Measurements from ENCODE around the gene SAE1.

SAE1 gene

DNA sequence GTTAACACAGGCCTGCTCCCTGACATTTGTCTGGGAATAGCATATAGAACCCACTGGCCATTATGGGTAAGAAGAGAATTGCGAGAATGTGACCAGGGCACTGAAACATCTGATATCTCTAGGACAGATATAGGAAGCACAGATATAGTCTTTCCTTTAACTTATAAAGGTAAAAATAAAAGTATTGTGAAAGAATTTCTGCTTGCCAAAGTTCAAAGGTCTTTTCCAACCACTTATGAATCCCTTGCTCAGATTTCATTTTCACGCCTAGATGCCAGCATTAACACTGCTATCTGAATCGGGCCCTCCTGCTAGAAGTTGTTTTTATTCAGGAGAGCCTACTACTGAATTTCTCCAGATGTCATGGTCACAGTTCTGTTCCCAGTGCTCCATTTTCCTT lies 72.6 kb downstream of the SAE1 start:
- no peak overlapping the region for H3K27ac Mint-ChIP-seq
- H3K9me3 Mint-ChIP-seq = no peaks in the 10 kb centered on the region
- H3K36me3 Mint-ChIP-seq (ENCODE audit: low read depth) = peaks cover 88% of the 10 kb centered on the region
- H3K4me1 Mint-ChIP-seq (ENCODE audit: low read depth) = no peaks in the 10 kb centered on the region
- intact Hi-C loops (cut with micrococcal nuclease) = no loop called here
- H3K4me3 Mint-ChIP-seq = no peak overlapping the region
- no peaks in the 10 kb centered on the region for H3K27me3 Mint-ChIP-seq

DNA sequence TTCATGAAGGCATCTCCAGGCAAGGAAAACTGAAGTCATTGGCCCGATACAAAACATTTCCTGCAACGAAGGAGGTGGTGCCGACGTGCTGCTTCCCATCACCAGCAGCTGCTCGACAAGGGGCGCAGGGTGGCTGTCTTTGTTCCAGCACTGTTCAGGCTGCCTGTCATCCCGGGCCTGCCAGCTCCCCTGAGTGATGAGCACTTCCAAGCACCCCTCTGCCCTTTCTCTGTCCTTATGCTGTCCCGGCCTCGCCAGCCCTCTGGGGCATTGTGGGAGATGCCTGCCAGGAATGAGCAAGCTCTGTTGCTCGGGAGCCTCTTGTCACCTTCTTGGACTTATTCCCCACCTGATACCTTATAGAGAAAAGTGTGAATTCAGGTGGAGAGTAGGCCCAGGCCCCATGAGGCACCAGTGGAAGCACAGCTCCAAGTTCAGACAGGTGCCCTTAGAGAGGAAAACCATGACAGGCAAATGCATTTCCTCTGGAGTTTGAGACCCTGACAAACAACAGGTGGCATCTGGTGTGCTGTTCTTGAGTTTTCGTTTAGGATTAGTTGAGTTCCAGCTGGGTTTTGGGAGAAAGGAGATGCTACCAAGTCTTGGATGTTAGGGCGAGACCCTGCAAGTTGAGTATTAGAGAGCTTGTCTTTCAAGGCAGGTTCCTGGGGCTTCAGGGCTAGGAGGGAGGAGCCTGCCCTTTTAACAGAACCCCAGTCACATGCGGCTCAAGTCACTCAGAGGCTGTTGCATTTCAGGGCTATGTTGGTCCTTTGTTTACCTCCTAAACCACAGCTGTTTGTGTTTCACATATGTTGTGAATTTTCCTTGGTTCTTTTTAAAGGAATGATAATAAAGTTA lies 78.9 kb downstream of the SAE1 start:
- Mint-ChIP-seq H3K27me3 (no peaks in the 10 kb centered on the region), H3K4me1 (ENCODE audit: low read depth) (peaks cover 10% of the 10 kb centered on the region), H3K36me3 (ENCODE audit: low read depth) (peaks cover 65% of the 10 kb centered on the region), H3K9me3 (no peaks in the 10 kb centered on the region), H3K4me3 (no peak overlapping the region), H3K27ac (no peak overlapping the region)
- intact Hi-C loops (cut with micrococcal nuclease) = loop anchor here (1.0 to 2.0 kb wide), 2 partner anchors 35 to 61 kb away; no protein-coding TSS in a partner anchor

DNA sequence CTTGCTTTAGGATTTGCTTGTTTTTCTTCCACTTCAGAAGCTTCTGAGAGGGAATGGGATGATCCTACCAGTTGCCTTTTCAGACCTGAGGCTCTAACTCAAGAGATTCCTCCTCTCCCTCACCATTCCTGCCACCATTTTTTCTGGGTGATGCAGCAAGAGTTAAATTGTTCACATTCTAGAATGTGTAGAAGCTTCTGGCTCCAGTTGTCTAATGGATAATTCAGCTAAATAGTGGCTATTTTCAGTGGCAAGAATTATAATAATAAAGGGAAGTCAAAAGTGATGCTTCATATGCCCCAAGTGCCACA lies 79.5 kb downstream of the SAE1 start:
- intact Hi-C loops (cut with micrococcal nuclease) = loop anchor here (1.0 to 2.0 kb wide), 2 partner anchors 34 to 61 kb away; no protein-coding TSS in a partner anchor
- no peaks in the 10 kb centered on the region for H3K27me3 Mint-ChIP-seq
- peaks cover 10% of the 10 kb centered on the region for H3K4me1 Mint-ChIP-seq (ENCODE audit: low read depth)
- H3K4me3 Mint-ChIP-seq = no peak overlapping the region
- H3K9me3 Mint-ChIP-seq = no peaks in the 10 kb centered on the region
- H3K36me3 Mint-ChIP-seq (ENCODE audit: low read depth) = peaks cover 59% of the 10 kb centered on the region
- H3K27ac Mint-ChIP-seq = peak overlapping the region; percentile 62

DNA sequence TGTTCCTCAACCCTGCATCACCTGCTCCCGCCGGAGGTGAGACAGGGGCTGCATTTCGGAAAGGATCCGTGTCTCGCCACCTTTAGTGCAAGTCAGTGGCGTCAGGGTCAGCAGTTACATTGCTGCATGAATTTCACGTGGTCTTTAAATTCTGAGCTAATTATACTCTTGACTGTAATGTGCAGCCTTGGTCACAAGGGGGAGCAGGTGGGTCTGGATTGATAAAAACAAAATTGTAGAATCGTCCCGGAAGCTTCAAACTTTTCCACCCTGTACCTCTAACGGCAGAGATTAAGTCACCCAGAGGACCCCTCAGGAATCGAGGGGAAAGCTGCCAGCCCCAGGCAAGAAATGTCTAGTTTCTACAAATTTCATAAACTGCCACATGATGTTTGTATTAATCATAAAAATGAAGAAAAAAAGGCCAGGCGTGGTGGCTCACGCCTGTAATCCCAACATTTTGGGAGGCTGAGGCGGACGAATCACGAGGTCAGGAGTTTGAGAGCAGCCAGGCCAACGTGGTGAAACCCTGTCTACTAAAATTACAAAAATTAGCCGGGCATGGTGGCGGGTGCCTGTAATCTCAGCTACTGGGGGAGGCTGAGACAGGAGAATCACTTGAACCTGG lies 80.2 kb downstream of the SAE1 start:
- H3K9me3 Mint-ChIP-seq = no peaks in the 10 kb centered on the region
- peak overlapping the region; percentile 62 for H3K27ac Mint-ChIP-seq
- H3K4me1 Mint-ChIP-seq (ENCODE audit: low read depth) = peaks cover 10% of the 10 kb centered on the region
- peaks cover 53% of the 10 kb centered on the region for H3K36me3 Mint-ChIP-seq (ENCODE audit: low read depth)
- H3K4me3 Mint-ChIP-seq = no peak overlapping the region
- intact Hi-C loops (cut with micrococcal nuclease) = loop anchor here (1.0 to 2.0 kb wide), 2 partner anchors 33 to 62 kb away; no protein-coding TSS in a partner anchor
- no peaks in the 10 kb centered on the region for H3K27me3 Mint-ChIP-seq

DNA sequence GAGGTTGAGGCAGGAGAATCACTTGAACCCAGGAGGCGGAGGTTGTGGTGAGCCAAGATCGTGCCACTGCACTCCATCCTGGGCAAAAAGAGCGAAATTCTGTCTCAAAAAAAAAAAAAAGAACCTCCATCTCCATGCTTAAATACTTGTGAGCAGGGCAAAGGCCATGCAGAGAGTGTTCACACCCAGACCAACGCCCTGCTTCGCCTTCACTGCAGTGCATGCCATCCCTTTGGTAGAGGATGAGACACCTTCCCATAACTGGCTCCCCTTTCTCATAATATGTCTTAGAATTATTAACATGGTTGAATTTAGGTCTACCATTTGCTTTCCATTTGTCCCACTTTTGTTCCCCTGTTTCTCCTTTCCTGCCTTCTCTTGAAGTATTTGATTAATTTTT lies 84.9 kb downstream of the SAE1 start:
- no peak overlapping the region for H3K27ac Mint-ChIP-seq
- no peak overlapping the region for H3K4me3 Mint-ChIP-seq
- H3K9me3 Mint-ChIP-seq = no peaks in the 10 kb centered on the region
- peaks cover 3% of the 10 kb centered on the region for H3K27me3 Mint-ChIP-seq
- intact Hi-C loops (cut with micrococcal nuclease) = no loop called here
- H3K4me1 Mint-ChIP-seq (ENCODE audit: low read depth) = peaks cover 6% of the 10 kb centered on the region
- peaks cover 14% of the 10 kb centered on the region for H3K36me3 Mint-ChIP-seq (ENCODE audit: low read depth)

DNA sequence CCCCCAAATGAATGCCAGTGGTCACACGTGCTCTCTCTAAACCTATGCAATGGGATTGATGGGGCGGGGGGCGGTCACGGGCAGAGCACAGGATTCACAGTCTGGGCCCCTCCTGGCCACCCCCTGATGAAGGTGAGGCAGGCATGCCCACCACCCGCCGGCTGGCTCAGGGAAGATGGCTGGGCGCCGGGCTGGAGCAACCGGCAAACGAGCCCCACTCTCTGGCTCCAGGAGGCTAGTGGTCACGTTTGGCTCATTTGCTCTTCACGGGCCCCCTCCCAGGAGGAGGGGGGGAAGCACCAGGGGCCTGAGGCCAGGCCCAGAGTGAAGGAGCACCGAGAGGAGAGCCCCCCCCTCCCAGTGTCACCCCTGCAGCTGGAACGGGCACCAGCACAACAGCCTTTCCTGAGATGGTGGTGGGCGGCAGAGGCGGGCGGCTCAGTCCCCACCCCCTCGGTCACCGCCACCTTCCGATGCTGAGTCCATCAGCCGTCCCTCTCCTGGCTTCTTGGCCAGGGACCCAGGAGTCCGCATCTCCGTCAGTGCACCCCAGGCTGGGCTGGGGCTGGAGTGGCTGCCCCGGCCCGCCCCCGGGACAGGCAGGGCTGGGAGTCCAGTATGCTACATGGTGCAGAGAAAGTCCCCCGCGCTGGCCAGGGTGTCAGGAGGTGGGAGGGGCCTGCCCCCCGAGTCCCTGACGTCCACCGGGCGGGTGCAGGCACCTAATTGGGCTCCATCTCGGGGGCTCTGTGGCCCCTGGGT lies 90.6 kb downstream of the SAE1 start:
- Mint-ChIP-seq H3K27me3 (peaks cover 3% of the 10 kb centered on the region), H3K4me1 (ENCODE audit: low read depth) (peaks cover 10% of the 10 kb centered on the region), H3K36me3 (ENCODE audit: low read depth) (peaks cover 40% of the 10 kb centered on the region), H3K9me3 (no peaks in the 10 kb centered on the region), H3K27ac (peak overlapping the region; percentile 34), H3K4me3 (no peak overlapping the region)
- intact Hi-C loops (cut with micrococcal nuclease) = no loop called here

DNA sequence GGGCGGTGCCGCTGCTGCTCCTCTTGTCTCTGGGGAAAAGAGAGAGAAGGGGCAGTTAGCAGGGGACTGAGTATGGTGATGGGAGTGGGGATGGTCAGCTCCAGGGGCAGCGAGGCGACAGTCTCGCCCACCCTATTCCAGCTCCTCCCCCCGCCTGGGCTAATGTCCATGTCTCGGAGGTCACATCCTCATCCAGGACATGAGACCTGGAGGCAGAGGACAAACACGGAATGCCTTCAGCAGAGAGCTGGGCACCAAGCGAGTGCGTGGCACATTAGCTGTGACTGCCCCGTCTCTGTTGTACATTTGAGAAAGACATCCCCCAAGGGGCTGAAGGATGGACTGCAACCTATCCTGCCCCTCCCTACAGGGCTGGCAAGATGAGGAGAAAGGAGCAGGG lies 91.3 kb downstream of the SAE1 start:
- no peaks in the 10 kb centered on the region for H3K27me3 Mint-ChIP-seq
- H3K36me3 Mint-ChIP-seq (ENCODE audit: low read depth) = peaks cover 43% of the 10 kb centered on the region
- H3K27ac Mint-ChIP-seq = no peak overlapping the region

DNA sequence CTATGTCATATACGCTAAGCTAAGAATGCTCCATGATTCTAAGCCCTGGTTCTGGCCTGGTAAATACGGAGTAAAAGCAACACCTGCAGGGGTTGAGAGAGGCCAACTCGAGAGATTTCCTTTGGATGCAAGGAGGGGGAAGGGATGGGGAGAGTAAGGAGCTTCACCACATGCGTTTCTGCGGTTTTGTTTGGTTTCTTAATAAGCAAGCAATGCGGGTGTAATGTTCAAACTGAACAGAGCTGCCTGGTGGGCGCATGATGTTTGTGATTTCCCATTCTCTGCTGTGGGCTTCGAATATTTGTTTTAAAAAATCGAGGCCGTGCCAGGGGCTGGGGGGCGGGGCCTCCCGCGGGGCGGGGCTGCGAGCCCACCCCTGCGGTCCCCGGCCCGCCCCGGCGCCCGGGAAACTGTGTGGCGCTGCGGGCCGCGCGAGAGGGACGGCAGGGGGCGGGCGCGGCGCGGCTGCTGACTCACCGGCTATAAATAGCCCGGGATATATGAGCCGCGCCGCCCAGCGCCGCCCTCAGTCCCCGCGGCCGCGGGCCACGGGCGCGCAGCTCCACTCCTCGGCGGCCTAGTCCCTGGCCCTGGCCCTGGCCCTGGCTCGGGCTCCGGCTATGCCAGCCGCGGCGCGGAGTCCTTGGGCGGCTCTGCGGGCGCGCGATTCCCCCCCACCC lies 95.3 kb downstream of the SAE1 start:
- Mint-ChIP-seq H3K27me3 (no peaks in the 10 kb centered on the region), H3K4me3 (peak overlapping the region; percentile 21), H3K27ac (no peak overlapping the region), H3K36me3 (ENCODE audit: low read depth) (peaks cover 35% of the 10 kb centered on the region), H3K4me1 (ENCODE audit: low read depth) (peaks cover 17% of the 10 kb centered on the region), H3K9me3 (no peaks in the 10 kb centered on the region)
- intact Hi-C loops (cut with micrococcal nuclease) = no loop called here

More for the DNA sequence above, 91.3 kb downstream of the SAE1 start:
- H3K4me3 Mint-ChIP-seq = no peak overlapping the region
- H3K4me1 Mint-ChIP-seq (ENCODE audit: low read depth) = peaks cover 13% of the 10 kb centered on the region
- intact Hi-C loops (cut with micrococcal nuclease) = no loop called here
- no peaks in the 10 kb centered on the region for H3K9me3 Mint-ChIP-seq

DNA sequence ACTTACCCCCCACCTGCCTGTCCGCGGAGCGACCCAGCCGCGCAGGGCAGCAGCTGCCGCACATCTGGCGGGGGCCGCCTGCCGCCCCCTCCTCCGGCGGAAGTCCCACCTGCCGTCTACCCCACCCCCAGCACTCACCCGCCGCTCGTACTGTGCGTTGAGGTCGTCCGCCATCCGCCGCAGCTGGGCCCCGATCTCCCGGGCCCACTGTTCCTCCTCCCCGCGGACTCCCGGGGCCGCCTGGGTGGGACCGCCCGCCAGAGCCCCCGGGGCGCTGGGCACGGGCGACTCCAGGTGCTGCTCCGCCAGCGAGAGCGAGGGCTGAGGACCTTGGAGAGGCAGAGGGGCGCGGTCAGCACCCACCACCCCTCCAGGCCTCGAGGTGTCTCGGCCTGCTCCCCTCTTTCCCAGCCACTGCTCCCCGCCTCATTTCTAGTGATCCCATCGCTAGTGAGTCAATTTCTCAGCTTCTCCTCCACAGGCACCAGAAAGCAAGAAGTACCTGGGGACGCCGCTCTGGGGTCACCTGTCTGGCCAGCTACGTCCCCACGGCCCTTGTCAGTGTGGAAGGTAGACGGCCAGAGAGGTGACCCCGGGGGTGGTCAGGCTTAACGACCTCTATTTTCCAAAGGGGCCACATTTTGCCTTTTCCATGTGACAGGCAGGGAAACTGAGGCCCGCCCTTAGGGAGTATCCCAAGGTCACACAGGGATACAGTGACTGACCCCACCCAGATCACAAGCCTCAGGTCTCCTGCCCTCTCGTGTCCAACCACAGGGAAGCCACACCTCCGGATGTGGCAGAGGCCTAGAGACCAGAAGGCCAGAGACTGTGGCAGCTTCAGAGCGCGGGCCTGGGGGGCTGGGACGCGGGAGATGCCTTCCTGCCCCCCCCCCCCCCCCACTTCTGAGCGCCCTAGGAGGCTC lies 96.1 kb downstream of the SAE1 start:
- H3K4me1 Mint-ChIP-seq (ENCODE audit: low read depth) = peaks cover 22% of the 10 kb centered on the region
- intact Hi-C loops (cut with micrococcal nuclease) = loop anchor here (1.0 kb wide), 1 partner anchor 30 kb away; the partner anchor contains the start of gene CCDC9
- no peaks in the 10 kb centered on the region for H3K9me3 Mint-ChIP-seq
- H3K36me3 Mint-ChIP-seq (ENCODE audit: low read depth) = peaks cover 27% of the 10 kb centered on the region
- H3K27ac Mint-ChIP-seq = no peak overlapping the region
- peaks cover 2% of the 10 kb centered on the region for H3K27me3 Mint-ChIP-seq
- H3K4me3 Mint-ChIP-seq = no peak overlapping the region

DNA sequence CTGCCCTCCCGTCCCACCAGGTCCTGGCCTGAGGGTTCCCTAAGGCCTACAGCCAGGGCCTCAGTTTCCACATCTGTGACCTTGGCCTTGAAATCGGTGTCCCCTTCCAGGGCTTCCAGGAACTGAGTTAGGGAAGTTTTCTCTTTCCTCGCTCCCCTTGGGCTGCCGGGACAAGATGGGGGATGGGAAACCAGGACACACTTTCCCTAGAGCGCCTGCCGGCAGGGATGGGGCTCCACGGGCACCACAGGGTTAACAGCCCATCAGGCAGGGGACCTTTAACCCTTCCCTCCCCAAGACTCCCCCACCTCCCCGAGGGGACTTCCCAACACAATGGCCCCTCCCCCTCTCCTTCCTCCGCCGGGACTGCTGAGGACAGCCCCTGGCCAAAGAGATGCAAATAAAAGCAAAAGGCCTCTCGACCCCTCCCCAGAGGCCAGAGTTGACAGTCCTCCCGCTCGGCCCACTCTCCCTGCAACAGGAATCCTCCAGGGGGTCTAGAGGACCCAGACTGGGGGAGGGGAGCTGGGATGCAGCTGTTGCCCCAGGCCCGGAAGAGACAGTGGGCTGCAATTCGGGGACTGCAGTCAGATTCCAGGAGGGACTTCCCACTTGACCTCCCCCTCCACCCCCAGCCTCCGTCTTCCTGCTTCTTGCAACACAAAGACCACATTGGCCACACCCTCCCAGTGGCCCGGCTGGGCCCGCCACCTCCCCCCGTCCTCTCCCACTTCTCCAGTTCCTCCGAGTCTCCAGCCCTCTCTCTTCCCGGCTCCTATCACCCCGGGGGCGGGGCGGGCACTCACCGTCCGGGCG lies 96.9 kb downstream of the SAE1 start:
- Mint-ChIP-seq H3K27ac (no peak overlapping the region), H3K27me3 (peaks cover 6% of the 10 kb centered on the region), H3K4me1 (ENCODE audit: low read depth) (peaks cover 30% of the 10 kb centered on the region), H3K36me3 (ENCODE audit: low read depth) (peaks cover 18% of the 10 kb centered on the region), H3K9me3 (no peaks in the 10 kb centered on the region), H3K4me3 (no peak overlapping the region)
- intact Hi-C loops (cut with micrococcal nuclease) = loop anchor here (1.0 kb wide), 2 partner anchors 17 to 29 kb away; partner anchors contain the start of gene CCDC9

DNA sequence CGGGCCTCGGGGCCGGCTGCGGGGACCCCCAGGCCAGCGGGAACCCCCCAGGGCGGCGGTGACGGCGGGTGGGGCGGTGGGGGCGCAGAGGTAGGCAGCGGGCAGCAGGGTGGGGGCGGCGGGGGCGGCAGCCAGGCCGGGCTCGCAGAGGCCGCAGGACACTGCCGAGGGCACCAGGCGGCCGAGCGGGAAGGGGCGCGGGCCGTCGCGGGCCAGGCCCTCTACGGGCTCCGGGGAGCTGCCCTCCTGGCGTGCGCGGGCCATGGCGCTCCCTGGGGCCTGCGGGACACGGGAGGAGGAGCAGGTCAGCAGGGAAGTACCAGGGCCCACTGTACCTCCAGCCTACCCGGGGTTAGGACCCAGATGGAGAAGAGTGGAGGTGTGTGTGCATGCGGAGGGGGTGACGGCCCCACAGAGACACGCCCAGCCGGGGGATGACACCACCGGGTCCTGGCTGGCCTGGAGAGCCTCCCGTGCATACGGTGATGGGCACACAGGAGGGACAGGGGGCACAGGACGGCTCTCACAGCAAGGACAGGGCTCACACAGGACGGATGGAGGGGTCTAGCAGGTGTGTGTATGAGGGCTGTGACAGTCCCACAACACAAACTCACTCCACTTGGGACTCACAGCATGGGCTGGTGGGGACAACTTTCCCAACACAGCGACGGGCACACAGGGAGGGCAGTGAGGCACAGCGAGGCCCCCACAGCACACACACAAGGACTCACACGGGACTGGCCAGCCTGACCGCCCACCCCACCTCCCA lies 97.7 kb downstream of the SAE1 start:
- H3K36me3 Mint-ChIP-seq (ENCODE audit: low read depth) = peaks cover 11% of the 10 kb centered on the region
- intact Hi-C loops (cut with micrococcal nuclease) = loop anchor here (1.0 kb wide), 1 partner anchor 16 kb away; no protein-coding TSS in a partner anchor
- H3K4me1 Mint-ChIP-seq (ENCODE audit: low read depth) = peaks cover 36% of the 10 kb centered on the region
- H3K4me3 Mint-ChIP-seq = no peak overlapping the region
- H3K27ac Mint-ChIP-seq = no peak overlapping the region
- H3K27me3 Mint-ChIP-seq = peaks cover 11% of the 10 kb centered on the region
- no peaks in the 10 kb centered on the region for H3K9me3 Mint-ChIP-seq
